ENCODE measurements around the gene CCDC110.
A peak's percentile ranks its signal among the peaks of the same experiment; 100 is the strongest.
"Not testable (repeated sequence)": the region's sequence is repeated elsewhere in the genome, so short reads cannot be mapped to it uniquely, and the experiment has no call there.

Gene CCDC110

DNA sequence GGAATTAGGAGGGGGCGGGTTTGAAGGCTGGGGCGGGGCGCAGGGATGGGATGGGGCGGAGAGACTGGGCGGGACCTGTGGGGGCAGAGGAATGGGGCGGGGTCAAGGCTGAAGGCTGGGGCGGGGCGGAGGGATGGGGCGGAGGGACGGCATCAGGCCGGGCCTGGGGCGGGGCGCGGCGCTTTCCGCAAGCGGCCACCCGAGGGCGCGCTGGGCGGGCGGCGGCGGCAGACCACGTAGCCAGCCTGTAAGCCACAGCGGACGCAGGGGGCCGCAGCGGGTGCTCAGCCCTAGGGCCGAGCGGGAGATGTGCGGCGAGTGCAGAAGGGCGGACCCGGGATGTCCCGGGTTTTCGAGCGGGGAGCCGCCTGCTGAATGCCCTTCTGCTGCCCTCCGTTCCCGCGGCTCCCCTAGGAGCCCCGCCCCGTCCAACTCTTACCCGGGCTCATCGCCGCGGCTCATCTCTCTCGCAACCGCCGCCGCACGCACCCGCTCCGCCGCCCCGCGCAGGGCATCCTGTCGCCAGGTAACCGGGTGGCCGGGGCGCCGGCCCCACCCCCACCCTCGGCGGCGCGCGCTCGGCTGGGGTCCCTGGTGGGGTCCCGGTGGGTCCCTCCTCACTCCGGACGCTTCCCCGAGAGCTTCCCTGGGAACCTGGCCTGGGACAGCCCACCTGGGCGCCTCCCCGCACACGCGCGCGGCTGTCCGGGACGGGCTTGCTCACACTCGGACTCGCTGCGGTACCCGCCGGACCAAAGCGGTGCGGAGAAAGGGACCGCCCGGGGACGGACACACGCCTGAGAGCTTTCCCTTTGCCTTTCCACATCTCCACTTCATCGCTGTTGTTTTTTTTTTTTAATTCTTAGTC, at the start of gene CCDC110:
Gene CCDC110, minus strand, starts transcription at position 499 of the 868 bp plus-strand sequence. Its CDS starts 50 bp downstream, at position 449.
- peak; percentile 92 for DNase-seq (ENCODE audit: low spot score)

GRCh38 chr4:185520119-185520518, 48.6 kb upstream of the CCDC110 start:
- no peak for DNase-seq (ENCODE audit: low spot score)

DNA sequence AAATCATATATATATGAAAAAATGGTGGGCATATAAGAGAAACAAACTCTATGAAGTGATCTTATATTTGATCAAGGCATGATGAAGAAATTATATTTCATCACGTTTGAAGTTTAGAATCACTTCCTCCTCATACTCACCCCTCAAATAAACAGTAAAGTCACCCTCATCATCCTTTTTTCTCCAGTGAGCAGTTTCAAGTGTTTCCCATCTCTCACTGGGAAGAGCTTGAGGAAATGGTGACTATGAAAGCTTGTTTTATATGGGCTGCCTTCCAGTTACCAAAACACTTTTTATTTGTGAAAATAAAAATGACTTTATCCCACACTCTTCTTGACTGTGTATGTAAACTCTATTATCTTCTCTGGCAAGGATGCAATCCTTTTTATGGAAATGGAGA, 47.0 kb upstream of the CCDC110 start:
- DNase-seq (ENCODE audit: low spot score) = no peak

DNA sequence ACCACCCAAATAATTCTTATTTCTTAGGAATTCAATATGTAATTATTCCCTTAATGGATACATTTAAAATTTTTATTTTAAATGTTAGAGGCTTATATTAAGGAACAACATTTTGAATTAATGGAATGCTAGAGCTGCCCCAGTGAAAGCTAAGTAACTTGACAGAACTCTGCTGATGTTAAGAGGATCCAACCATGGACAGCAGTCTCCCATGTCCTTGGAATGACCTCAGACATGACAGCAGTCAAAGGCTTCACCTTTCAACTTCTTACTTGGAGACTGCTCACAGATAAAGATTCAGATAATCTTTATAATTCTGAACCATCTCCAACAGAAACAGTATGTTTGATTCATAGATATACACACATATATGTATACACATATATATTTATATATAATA, 46.5 kb upstream of the CCDC110 start:
- DNase-seq (ENCODE audit: low spot score) = no peak

GRCh38 chr4:185515248-185515647, 43.7 kb upstream of the CCDC110 start:
- DNase-seq (ENCODE audit: low spot score) = no peak

GRCh38 chr4:185514182-185514697, 42.7 kb upstream of the CCDC110 start:
- no peak for DNase-seq (ENCODE audit: low spot score)

DNA sequence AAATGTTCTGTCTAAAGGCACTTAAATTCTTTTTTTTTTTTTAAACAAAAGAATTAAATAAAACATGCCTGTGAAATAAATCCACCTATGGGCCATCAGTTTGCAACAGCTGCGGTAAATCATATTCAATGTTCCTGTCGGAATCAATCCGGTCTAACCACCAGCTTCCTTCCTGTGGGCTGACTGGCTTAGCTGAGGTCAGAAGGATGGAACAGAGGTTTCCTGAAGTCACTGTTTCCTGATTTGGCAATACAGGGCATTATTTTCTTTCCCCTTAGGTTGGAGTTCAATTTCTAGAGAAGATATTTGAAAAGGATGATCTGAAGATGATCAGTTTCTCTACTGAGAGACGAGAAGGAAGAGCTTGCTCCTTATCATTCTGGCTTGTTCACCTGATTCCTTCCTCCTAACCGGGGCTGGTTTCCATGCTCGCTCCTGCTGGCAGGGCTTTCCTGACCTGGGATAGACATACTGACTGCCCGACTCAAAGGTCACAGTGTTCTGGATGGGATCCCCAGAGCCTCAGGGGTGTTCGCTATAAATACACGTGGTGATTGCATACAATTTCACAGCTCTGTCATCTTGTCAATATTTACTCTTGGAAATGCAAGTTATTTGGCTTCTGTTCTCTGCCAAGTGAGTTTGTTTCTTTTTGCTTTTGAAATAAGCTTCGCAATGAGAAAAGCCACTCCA, 42.1 kb upstream of the CCDC110 start:
- DNase-seq (ENCODE audit: low spot score) = no peak

- DNase-seq (ENCODE audit: low spot score) = peak; percentile 27
Measured at GRCh38 chr4:185512516-185512915, 41.0 kb upstream of the CCDC110 start.

GRCh38 chr4:185511243-185511642, 39.7 kb upstream of the CCDC110 start:
- not testable (repeated sequence) for DNase-seq (ENCODE audit: low spot score)

- DNase-seq (ENCODE audit: low spot score) = no peak
Measured at GRCh38 chr4:185510806-185511205, 39.3 kb upstream of the CCDC110 start.

DNA sequence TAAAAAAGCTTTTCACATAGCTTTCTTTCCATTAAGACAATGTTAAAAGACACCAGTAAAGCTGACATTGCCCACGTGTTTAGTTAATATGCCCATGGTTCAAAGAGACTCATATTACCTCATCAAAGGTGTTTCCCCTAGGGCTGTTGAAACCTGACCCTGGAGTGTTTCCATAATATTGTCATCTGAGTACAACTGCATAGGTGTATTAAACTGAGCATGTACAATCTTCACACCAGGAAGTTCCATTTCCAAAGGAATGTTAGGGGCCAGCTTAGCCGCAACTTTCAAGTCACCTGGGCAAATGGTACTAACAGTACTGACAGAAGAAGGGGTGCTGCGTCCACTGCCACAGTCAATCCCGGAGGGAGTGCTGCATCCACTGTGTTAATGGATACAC, 36.6 kb upstream of the CCDC110 start:
- DNase-seq (ENCODE audit: low spot score) = no peak

DNA sequence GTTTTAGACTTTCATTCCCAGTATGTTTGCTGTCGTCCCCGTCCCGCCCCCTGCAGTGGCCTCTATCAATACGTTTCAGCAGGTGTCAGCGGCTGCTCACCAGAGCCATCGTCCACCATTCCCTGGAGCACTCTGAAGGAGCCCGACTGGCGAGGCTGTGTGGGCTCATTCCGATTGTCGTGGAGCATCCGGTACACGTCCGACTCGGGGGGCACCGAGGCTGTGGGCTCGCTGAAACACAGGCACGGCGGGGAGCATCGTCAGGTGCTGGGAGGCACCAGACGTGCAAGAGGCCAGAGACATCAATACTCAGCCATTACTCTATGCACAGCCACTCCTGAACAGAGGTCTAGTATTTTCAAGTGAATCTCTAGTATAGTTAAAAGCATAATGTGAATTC, 34.9 kb upstream of the CCDC110 start:
- no peak for DNase-seq (ENCODE audit: low spot score)

DNA sequence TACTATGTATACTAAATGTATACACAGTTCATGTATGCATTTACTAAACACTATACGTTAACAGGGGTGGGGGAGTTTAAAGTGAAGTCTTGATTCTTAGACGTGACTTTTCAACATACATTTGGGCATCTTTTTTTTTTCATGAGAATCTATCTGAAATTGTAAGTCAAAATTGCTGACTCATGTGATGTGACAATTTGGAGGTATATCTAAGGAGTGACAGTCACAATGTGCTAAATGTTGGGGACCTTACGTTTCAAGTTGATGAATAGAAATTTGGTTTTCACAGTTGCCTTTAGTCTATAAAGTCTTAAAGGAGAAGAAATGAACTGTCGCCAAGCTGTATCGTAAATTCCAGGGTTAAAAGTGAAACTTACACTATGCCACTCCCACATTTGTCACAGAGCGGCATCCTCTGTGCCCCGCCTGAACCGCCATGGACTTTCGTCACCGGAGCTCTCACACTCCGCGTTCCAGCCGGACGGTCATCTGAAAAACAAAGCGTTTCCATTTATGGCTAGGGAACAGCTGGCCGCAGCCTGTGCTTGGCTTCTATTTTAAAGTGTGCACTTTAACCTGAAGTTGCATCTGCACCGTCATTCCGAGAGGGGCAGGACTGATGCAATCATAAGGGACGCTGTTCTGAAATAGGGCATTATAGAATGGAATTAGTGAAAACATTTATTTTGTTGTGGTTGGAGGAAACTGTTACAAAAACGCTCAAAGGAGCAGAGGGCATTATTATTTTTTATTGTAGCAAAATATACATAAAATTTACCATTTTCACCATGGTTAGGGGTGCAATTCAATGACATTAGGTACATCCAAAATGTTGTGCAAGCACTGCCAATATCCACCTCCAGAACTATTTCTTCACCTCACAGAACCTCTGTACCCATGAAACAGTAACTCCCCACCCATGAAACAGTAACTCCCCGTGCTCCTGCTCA, 32.8 kb upstream of the CCDC110 start:
- DNase-seq (ENCODE audit: low spot score) = peak; percentile 74

GRCh38 chr4:185502386-185502785, 30.9 kb upstream of the CCDC110 start:
- DNase-seq (ENCODE audit: low spot score) = no peak

DNA sequence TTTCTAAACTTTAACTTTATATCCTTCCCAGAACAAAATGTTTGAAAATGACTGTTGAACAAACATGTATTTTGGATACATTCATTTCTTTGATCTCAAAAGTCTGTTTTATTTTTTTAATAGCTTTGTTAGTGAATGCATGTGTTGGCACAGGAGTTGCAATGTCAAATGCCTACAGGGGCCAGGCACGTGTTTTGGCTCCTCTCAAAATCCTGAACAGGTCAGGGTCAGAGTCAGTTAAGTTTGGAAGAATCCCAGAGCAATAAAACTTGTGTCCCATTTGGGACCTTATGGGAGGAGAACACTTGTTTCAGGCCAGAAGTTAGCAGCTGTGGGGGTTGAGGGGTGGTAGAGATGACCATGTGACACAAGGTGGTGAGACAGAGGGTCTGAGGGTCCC, 29.0 kb upstream of the CCDC110 start:
- DNase-seq (ENCODE audit: low spot score) = no peak

- DNase-seq (ENCODE audit: low spot score) = no peak
Measured at GRCh38 chr4:185500035-185500434, 28.5 kb upstream of the CCDC110 start.

DNA sequence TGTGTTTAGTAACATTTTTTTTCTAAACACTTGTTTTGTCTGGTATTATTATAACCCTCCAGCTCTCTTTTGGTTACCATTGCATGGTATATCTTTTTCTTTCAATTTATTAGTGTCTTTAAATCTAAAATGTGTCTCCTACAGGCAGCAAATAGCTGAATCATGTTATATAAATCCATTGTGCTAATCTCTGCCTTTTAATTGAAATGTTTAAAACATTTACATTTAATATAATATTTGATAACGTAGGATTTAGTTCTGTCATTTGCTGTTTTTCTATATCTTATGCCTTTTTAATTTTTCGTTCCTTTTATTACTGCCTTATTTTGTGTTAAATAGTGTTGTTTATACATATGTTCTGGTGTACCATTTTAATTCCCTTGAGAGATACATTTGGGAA, 17.1 kb upstream of the CCDC110 start:
- no peak for DNase-seq (ENCODE audit: low spot score)

DNA sequence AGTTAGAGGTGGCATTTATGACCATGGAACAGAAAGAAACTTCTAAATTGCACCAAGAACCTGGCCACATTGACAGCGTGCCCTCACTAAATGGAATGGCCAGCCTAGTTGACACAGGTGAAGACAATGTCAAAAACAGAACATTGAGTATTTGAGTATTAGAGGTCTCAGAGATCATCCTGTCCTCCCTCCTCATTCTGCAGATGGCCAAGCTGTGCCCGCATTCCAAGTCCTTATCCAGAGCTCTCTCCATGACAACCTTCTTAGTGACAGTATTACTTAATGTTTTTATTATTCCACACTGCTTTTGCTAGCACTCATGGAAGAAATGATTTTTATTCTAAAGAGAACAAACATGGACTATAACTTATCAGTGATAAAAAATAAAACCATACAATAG, 9.9 kb upstream of the CCDC110 start:
- DNase-seq (ENCODE audit: low spot score) = no peak

DNA sequence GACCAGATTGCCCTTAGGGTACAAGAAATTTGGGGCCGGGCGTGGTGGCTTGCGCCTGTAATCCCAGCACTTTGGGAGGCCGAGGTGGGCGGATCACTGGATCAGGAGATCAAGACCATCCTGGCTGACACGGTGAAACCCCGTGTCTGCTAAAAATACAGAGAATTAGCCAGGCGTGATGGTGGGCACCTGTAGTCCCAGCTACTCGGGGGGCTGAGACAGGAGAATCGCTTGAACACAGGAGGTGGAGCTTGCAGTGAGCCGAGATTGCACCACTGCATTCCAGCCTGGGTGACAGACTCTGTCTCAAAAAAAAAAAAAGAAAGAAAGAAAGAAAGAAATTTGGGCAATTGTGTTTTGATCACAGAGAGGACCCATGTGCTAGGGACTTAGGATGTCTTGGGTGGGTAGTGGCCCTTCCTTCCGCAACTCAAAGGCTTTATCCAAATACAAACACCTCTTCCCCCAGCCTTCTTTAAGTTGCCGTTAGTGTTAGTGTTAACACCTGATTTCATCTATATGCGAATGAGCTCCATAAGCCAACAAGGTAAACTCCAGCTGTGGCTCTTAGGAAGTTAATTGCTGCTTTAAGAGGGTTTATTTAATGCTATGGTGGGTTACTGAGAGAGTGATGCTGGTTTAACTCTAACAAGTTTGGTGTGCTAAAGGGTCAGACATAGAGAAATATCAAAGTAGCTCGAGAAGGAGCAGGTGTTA, 8.6 kb upstream of the CCDC110 start:
- DNase-seq (ENCODE audit: low spot score) = no peak

- no peak for DNase-seq (ENCODE audit: low spot score)
Measured at GRCh38 chr4:185479507-185479971, 8.0 kb upstream of the CCDC110 start.

DNA sequence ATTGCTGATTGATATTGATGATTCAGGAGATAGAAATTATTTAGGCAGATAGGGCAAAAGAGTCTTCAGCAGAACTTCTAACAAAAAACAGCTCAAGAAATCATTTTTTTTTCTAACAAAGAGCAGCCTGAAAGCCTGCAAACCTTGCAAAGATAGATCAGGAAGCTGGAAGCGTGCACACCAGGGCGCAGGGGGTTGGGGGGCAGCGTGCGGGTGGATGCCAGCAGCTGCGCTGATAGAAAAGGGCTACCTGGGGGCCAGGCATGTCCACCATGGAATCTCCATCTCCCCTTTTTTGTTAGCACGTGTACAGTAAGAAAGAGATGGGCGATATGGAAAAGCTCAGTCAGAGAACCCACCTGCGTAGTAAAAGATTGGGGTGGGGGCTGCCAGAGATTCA, 1.7 kb upstream of the CCDC110 start:
- no peak for DNase-seq (ENCODE audit: low spot score)

All from hepatic stellate cell (primary cell).